Activated CD4-positive, alpha-beta T cell treated with anti-CD3 and anti-CD28 coated beads, Interleukin-2, amount 50 U/mL, for 1 hour (primary cell): ENCODE measurements around the gene CECR2.
"Not testable (repeated sequence)": the region's sequence is repeated elsewhere in the genome, so short reads cannot be mapped to it uniquely, and the experiment has no call there.

ENCODE experiments used
- DNase-seq: peaks from one replicate; pipeline ENCODE4 v3.0.0-alpha.2; 2020

The CECR2 gene

DNA sequence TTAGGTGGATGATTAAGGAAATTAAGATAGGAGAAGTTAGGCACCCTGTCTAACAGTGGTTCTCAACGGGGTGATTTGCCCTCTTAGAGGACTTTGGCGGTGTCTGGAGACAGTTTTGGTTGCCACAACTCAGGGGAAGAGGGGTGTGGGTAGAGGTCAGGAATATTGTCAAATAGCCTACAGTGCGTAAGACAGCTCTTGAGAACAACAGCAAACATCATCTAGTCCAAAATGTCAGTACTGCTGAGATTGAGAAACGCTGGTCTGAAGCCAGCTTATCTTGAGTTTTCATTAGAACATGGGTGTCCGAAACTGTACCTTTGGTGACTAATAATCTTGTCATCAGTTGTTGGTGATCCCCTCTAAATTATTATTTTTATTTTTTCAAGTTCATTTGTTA lies 38.4 kb downstream of the CECR2 start:
- no peak for DNase-seq

DNA sequence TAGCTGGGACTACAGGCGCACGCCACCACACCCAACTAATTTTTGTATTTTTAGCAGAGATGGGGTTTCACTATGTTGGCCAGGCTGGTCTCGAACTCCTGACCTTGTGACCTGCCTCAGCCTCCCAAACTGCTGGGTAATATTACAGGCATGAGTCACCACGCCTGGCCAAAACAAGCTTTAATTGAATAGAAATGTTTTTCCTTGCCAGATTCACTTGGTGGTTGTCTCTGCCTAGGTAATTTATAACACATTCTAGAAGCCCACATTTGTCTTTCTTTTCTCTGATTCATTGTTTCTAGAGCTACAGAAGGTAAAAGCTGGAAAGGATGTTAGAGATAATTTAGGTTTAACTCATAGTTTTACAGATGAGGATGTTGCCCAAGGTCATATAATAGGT lies 41.3 kb downstream of the CECR2 start:
- no peak for DNase-seq

DNA sequence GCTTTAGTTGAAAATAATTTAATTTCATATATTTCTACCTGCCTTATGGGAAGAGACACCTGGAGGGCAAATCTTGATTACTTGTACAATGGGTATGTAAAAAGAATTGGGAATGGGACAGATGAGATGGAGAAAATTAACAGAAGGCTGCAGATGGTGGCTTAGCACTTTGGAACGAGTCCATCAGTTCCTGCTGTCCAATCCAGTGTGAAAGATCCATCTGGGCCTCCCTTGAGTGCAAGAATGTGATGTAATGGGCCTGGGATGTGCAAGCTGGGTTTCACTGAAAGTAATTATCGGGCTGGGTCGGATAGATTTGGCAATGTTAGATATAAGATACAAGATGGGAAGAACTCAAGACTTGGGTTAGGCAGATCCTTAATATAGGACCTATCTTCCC lies 42.0 kb downstream of the CECR2 start:
- DNase-seq = no peak

DNA sequence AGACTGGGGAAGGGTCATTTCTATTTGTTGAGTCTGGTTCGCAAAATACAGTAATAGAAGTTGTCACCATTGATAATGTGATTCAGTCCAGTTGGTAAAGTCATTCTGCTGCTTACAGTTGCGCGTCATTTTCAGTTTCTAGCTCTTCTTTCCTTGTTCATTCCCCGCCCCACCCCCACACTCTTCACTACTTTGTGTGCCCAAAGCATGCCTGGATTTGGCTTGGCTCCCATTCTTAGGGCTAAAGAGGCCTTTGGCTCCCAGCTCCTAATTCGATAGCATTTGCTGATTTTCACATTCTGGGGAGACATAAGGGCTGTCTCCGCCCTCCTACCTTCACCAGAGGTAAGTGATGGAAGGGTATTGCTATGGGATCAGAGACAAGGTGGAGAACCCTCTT lies 43.0 kb downstream of the CECR2 start:
- no peak for DNase-seq

DNA sequence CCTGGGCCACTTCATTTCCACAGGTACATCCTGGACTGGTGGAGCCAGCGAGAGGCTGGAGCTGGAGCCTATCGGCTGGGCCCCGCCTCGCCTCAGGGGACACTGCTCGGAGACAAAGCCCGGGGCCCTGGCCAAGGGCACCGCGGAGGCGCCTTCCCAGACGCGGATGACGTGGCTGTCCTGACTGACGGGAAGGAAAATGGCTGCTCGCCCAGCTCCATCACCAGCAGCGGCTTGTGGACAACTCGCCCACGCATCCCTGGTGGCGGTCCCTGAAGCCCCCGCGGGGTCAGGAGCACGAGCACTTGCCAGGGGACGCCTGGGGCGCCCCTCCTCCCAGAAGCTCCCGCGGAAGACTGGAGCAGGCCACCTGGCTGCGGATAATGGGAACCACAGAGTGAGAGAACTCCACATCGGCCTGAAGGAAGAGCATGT lies 49.6 kb downstream of the CECR2 start:
- no peak for DNase-seq

DNA sequence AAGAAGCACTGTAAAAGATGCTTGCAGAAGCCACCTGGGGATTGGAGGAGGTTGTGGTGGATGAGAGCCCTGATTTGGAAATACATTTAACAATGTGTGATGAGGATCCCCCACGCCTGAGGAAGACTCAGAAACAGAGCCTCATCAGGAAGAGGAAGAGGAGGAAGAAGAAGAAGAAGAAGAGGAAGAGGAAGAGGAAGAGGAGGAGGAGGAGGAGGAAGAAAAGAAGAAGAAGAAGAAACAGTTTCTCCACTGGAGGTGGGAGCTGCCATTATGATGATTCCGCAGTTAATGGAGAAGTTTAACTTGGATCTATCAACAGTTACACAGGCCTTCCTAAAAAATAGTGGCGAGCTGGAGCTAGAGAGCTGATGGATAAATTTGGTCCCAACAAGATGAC lies 50.1 kb downstream of the CECR2 start:
- no peak for DNase-seq

DNA sequence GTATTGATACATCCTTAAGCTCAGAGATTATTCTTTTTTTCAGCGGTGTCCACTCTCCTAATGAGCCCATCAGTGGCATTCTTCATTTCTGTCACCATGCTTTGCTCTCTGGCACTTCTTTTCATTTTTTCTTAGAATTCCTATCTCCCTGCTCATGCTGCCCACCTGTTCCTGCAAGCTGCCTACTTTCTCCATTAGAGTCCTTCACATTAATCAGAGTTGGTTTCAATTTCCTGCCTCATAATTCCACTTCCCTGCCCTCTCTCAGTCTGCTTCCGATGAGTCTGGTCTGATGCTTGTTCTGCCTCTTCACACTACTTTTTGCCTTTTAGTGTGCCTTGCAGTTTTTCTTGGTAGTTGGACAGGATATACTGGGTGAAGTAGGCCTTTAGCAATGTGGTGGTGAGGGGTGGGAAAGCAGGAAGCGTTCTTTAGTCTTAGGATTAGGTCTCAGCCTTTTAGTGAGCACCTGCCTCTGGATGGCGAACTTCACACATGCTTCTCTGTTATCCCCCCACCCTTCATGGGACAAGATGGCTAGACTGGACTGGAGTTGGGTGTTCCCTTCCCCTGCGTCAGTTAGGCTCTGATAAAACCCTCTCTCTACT lies 53.6 kb downstream of the CECR2 start:
- no peak for DNase-seq

DNA sequence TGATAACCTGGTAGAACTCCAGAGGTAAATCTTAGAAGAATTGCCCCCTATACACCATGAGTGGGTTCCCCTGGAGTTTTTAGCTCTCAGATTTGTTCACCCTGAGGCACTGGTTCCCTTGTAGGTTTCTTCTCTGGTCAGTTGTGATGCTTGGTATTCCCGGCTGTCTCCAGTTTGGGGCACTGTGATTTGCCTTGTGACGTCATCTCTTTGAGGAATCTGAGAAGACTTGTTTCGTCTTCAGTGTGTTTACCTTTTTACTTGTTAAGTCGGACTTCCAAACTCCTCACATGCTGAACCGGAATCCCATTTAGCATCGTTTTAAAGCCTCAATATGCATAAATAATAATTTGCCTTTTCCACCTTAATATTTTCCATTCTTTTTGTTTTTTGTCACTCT lies 54.4 kb downstream of the CECR2 start:
- DNase-seq = no peak

DNA sequence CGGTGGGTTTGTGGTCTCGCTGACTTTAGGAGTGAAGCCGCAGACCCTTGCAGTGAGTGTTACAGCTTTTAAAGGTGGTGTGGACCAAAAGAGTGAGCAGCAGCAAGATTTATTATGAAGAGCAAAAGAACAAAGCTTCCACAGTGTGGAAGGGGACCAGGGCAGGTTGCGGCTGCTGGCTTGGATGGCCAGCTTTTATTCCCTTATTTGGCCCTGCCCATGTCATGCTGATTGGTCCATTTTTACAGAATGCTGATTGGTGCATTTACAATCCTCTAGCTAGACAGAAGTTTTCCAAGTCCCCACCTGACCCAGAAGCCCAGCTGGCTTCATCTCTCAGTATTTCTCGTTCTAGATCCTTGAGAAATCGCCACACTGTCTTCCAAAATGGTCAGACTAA lies 58.3 kb downstream of the CECR2 start:
- not testable (repeated sequence) for DNase-seq

DNA sequence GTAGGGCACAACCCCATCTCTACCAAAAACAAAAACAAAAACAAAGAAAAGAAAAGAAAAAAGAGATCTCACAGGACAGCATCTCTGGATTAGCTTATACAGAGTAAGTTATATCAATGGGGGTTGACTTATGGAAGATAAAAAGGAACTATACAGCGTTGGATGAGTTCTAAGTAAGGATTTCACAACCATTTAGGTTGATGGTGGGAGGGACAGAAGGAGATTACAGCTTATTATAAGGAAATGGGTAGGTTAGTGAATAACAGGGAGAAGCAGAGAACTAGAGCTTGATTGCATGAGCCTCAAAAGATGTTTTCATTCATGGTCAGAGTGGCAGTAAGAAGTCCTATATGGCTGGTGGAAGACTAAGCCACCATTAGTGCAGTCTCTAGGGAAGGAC lies 60.3 kb downstream of the CECR2 start:
- DNase-seq = no peak

DNA sequence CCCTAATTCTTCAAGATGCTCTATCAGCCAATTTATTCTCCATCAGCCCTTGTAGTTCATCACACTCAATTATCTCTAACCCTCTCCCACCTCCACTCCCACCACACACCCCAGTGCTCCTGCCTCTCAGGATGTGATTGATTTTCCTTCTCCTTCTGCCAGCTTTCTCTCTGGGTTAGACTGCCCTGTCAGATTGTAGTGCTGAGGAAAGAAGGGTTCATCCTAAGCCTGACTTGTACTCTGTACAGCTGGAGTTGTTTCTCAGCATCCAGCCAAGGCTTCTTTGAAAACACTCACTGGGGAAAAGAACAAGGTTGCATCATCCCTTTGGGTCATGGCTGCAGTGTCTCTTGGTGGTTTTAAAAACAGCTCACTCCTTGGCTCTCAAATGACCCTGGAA lies 61.2 kb downstream of the CECR2 start:
- no peak for DNase-seq

DNA sequence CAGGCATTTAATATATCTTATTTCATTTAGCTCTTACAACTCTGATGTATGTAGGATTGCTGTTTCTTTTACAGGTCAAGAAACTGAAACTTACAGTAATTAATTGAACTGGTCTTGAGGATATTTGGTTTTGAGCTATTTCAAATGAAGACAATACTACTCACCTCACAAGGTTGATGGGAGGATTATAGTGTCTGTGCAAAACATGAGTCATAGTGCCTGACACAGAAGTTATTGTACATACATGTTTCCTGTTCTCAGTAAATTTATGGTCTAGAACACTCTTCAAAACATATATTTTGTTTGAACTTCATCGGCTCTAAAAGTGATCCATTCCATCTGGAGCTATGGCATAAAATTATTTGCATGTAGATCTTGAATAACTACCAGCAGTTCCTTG lies 61.9 kb downstream of the CECR2 start:
- no peak for DNase-seq

DNA sequence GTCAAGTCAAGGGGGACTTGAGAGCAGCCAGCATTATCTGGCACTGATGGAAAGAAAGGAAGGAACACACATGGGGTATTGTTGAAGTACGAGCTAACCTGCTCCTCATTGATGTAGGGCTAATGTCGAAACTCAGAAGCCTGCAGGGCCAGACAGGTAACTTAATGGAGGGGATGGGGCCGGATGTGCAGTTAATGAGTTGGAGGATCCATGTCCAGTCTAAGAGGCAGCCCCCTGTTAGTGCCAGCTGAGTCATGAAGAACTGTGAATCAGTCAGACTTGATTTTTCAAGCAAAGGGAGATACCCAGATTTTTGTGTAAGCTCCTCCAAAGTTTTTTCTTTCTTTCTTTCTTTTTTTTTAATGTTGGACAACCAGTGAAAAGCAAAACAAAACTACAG lies 65.6 kb downstream of the CECR2 start:
- DNase-seq = no peak

DNA sequence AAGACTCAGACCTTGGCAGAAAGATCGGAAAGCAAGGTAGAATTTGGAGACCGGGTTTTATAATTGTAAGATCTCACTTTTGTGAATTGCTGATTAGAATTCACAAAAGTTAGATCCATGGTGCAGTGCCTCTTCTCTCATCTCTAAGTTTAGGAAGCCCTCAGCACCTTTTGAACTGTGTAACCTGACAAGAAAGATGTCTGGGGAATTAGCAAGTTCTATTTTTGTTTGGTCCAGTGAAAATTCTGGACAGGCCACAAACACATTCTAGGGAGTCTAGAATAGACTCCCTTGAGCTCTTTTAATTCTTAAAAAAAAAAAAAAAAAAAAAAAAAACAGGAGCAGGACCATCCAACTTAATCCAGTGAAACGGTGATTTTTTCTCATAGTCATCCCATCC lies 66.1 kb downstream of the CECR2 start:
- DNase-seq = no peak

DNA sequence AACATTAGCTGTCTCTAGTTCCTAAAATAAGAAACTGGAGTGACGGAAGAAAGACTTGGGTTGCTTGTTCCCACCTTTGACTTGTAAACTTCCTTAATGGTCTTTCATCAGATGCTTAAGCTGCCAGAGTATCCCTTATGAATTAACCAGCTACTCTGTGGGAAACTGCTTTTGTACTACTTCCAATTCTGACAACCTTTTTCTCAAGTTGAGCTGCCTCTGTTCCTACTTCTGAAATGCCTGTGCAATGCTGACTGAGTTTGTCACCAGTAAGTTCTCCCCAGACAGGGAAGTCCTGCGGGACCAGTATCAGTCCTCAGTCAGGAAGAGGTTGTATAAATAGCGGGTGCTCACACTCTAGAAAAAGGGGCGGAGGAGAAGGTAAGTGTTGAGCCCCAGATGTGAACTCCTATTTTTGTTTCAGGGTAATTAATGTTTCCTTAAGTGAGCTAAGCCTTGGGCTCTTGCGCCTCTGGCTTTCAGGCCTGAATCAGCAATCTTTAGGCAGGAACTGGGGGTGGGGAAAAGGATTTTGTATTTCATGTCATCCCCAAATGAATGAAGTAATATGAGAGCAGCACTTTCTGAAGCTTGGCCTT lies 67.2 kb downstream of the CECR2 start:
- DNase-seq = no peak

DNA sequence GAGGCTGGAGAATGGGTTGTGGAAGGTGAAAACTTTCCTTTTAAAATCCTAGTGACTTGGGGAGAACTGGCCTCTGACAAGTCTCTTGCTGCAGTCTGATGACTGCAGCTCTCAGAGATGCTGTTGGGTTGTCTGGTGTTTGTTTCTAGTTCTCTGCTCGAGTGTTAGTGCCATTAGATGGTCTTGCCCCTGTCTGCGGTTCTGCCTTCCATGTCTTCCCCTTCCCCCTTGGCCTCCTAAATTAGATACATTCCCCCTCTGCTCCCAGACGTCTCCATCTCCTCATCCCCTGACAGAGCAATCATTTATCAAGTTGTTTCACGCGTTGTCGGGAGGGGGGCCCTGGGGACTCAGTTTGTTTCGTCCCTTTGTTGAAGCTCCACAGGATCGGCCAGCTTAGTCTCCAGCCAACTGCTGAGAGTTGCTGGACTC lies 67.7 kb downstream of the CECR2 start:
- no peak for DNase-seq

DNA sequence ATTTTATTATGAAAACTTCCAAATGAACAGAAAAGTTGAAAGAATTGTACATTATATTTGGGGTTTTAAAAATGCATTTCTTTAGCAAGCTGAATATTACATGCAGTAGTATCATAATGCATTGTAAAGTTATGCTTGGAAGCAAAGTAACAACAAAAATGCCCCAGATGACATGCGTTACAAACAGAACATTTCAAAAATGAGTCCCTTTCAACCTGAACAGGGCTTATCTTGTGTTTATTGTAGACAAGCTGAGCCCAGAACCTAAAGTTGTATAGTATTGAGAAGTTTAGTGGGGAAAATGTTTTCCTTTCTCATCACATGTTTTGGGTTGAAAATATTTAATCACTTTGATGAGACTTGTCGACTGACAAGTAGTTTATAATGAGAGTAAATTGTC lies 68.8 kb downstream of the CECR2 start:
- no peak for DNase-seq

DNA sequence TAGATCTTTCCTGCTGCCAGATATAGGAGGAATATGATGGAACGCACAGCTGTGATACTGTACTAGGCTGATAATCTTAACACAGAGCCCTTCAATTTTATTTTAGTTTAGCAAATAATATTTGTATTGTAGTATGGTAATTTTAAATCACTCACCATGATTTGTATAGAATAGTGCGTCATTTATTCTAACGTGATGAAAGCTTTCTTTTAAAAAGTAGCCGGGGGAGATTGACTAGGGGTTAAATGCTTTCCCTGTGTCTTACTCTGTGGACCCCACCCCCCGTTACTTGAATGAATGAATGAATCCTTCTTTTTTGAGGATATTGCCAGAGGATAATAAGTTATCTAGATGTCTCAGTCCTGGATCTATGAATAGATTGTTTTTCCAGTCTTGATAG lies 72.1 kb downstream of the CECR2 start:
- DNase-seq = no peak

DNA sequence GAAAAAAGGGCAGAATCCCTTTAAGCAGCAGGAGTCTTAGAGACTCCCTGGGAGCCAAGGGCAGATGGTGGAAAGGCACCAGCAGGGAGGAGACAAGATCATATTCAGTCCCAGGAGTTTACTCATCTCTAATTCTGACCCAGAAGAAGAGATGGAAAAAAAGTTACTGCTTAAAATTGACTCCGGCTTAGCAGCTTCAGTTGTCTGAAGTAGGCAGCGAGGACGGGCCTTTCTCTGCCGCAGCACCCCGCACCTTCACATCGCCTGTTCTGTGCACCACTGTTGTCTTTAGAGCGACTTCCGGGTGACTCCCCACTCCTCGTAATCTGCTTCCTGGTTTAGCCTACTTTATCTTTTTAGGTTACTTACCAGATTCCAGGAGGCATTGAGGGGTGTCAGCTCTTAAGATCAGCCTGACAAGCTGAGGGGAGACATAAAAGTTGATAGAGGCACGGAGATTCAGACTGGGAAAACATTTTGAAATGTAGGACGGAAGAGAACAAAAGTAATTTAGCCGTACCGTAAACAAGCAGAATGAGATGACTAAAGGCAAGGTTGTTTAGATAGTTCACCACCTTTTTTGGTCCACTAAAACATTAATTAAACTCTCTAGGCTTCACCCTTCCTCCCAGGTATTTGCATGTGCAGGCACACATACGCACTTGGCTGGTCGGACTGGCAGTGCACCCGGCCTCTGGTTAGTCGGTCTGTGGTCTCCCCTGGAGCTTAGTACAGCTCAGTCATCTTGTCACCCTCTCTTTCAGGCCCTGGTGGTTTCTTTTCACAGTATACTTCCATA lies 74.3 kb downstream of the CECR2 start:
- no peak for DNase-seq

DNA sequence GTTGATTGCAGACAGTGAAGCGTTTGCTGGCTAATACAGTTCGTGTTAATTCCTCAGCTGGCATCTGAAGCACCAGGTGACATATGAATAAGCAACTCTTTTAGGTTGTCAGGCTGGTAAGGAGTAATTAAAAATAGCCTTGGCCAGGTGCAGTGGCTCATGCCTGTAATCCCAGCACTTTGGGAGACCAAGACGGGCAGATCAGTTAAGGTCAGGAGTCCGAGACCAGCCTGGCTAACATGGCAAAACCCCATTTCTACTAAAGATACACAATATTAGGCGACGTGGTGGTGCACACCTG lies 74.9 kb downstream of the CECR2 start:
- DNase-seq = no peak

DNA sequence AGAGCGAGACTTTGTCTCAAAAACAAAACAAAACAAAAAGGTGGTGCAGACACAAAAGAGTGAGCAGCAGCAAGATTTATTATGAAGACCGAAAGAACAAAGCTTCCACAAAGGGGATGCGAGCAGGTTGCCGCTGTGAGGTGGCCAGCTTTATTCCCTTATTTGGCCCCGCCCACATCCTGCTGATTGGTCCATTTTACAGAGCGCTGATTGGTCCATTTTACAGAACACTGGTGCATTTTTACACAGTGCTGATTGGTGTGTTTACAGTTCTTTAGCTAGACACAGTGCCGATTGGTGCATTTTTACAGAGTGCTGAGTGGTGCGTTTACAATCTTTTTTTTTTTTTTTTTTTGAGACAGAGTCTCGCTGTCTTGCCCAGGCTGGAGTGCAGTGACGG lies 77.4 kb downstream of the CECR2 start:
- DNase-seq = no peak

DNA sequence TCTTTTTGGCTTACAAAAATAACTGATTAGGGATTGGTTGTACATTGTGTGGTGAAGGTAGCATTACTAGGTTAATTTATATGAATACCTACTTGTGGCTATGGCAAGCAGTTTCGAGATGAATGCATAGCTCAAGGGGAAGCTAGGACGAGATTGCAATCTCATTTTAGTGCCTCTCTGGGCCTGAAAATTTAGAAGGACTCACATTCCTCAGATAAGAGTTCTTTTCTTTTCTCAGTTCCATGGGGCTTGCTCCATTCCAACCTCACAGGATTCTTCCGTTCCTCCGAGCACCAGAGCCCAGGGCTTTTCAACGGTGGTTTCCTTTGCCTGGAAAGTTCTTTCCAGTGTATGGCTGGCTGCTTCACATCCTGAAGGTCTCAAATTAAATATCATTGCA lies 82.1 kb downstream of the CECR2 start:
- DNase-seq = no peak

DNA sequence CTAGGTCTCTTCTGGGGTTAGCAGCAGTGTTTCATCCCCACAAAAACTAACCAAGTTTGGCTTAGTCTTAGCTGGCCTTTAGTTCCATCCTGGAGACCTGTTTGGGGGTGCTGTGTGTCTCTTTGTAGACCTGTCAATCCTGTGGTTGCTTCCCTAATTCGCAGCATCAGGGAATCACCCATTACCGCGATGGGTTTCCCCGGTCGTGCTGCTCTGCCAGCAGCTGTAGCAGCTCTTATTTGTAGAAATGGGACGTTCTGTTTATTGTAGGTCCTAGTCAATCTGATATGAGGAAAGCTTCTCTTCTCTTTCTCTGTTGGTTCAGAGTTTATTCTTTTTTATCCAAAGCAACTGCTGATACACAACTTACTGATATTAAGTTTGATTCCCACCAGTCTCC lies 91.6 kb downstream of the CECR2 start:
- DNase-seq = no peak

DNA sequence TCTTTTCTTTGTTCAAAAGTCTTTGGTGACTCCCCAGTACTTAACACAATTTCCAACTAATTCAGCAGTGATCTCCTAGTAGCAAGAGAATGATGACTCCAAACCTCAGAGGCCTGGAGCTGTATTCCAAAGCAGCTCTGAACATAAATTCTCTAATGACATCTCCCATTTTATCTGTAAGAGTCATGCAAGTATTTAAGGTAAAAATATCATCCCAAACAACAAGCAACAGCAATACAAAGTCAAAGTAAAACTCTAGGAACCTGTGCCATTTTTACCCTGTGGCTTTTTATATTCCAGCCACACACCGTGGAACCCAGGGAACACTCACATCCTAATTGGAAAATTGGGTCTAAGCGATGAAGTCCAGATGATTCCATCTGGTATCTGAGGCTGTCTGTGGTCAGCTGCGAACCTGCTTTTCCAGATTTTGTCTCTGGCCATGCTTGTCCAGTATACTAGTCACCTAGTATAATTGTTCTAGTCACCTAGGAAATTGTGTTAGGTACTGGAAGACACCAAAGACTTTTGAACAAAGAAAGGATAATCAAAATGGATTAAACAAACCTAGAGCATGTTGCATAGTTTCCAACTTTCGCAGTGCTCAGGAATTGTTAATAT lies 101.7 kb downstream of the CECR2 start:
- DNase-seq = no peak
